WERI-Rb-1 (cell line): Measurements from ENCODE around the gene HSFX3.
A peak's percentile ranks its signal among the peaks of the same experiment; 100 is the strongest.
"Not testable (repeated sequence)": the region's sequence is repeated elsewhere in the genome, so short reads cannot be mapped to it uniquely, and the experiment has no call there.

Experiments
- DNase-seq: peaks from one replicate; pipeline ENCODE4 v3.0.0-alpha.2; 2020
- H3K27ac ChIP-seq: fragments of 250-450 bp; sonication (Bioruptor Pico); 2 replicates; pipeline ENCODE4 v1.5.1; 2020; ENCODE audit warnings: mild to moderate bottlenecking, moderate library complexity
- H3K27me3 ChIP-seq: fragments of 250-450 bp; sonication (Bioruptor Pico); 2 replicates; pipeline ENCODE4 v1.5.1; 2021; ENCODE audit warnings: mild to moderate bottlenecking, low read depth, moderate library complexity; ENCODE audit not compliant: insufficient read depth, severe bottlenecking
- H3K36me3 ChIP-seq: fragments of 250-450 bp; sonication (Bioruptor Pico); 2 replicates; pipeline ENCODE4 v1.5.1; 2020; ENCODE audit warnings: mild to moderate bottlenecking, moderate library complexity
- H3K4me3 ChIP-seq: 2 replicates; pipeline ENCODE4 v1.5.1; 2011; ENCODE audit warnings: low read depth, mild to moderate bottlenecking, control low read depth, low read length
- H3K9me3 ChIP-seq: fragments of 250-450 bp; sonication (Bioruptor Pico); 2 replicates; pipeline ENCODE4 v1.5.1; 2021; ENCODE audit warnings: mild to moderate bottlenecking, moderate library complexity; ENCODE audit not compliant: severe bottlenecking
- TF ChIP-seq, protein P1 (sequence below): IDR thresholded peaks from 2 replicates; pipeline ENCODE4 v1.5.1; 2011; ENCODE audit warnings: low read depth, mild to moderate bottlenecking, control low read depth, inconsistent platforms, low read length

Gene HSFX3

DNA sequence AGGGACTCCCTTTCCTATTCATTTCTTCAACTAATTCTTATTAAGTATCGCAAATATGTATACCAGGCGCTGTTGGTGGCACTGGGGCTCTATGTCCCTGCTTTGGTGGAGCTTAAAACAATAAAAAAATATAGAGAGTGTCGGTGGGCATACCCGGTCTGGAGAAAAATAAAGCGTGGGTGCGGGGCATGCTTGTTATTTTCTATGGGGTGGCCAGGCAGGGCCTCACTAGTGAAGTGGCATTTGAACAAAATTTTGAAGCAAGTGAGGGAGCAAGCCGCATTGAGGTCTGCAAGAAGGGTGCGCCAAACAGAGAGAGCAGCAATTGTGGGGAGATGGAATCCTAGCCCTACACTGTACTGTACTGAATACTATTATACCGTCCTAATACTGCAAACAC lies 44.1 kb downstream of the HSFX3 start:
- no peak overlapping the region; the same call in 1 of the 2 replicates for H3K4me3 ChIP-seq
- H3K36me3 ChIP-seq, result no peaks in the 10 kb centered on the region
- TF ChIP-seq, protein P1, sequence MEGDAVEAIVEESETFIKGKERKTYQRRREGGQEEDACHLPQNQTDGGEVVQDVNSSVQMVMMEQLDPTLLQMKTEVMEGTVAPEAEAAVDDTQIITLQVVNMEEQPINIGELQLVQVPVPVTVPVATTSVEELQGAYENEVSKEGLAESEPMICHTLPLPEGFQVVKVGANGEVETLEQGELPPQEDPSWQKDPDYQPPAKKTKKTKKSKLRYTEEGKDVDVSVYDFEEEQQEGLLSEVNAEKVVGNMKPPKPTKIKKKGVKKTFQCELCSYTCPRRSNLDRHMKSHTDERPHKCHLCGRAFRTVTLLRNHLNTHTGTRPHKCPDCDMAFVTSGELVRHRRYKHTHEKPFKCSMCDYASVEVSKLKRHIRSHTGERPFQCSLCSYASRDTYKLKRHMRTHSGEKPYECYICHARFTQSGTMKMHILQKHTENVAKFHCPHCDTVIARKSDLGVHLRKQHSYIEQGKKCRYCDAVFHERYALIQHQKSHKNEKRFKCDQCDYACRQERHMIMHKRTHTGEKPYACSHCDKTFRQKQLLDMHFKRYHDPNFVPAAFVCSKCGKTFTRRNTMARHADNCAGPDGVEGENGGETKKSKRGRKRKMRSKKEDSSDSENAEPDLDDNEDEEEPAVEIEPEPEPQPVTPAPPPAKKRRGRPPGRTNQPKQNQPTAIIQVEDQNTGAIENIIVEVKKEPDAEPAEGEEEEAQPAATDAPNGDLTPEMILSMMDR, result no peak
- no peaks in the 10 kb centered on the region for H3K9me3 ChIP-seq
- DNase-seq, result no peak
- H3K27me3 ChIP-seq, result peaks cover 16% of the 10 kb centered on the region
- H3K27ac ChIP-seq, result no peak overlapping the region

DNA sequence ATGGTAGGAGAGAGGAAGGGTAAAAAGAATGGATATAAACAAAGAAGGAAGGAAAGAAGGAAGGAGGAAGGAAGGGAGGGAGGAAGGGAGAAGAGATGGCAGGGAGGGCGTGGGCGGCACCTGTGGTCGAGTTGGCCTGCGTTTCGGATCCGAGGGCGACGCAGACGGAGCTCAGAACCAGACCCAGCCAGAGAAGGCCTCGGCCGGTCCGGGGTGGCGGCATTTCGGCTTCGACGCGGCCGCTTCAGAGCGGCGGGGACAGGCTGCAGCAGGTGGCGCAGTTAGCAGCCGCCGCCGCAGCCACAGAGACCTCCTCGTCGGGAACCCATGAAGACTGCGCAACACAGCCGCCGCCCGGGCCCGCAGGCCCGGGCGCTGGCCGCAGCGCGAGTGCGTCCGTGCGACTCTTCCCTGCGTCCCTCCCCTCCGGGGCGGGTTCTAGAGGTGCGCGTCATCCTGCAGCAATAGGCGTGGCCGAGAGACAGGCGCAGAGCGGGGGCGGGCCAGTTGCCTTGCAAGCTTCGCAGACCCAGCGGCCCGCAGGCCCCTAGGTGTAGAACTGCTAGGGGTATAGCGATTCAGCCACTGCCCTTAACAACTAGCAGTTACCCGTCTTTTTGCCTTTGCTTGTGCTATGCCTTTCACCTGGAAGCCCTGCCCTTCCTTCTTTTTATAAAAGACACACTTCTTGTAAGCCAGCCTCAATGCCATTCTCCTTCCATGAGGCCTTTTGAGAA lies 44.6 kb downstream of the HSFX3 start, which contains the start of gene IDS:
Gene IDS, minus strand, starts transcription at position 392 of the 737 bp plus-strand sequence. Its CDS starts 169 bp downstream, at position 223.
- H3K4me3 ChIP-seq, result peak within 1 kb of the TSS; percentile 48
- peak; percentile 87 for DNase-seq
- TF ChIP-seq, protein P1, result no peak
- H3K9me3 ChIP-seq, result no peaks in the 10 kb centered on the region
- peaks cover 16% of the 10 kb centered on the region for H3K27me3 ChIP-seq
- no peaks in the 10 kb centered on the region for H3K36me3 ChIP-seq
- no peak within 1 kb of the TSS for H3K27ac ChIP-seq

DNA sequence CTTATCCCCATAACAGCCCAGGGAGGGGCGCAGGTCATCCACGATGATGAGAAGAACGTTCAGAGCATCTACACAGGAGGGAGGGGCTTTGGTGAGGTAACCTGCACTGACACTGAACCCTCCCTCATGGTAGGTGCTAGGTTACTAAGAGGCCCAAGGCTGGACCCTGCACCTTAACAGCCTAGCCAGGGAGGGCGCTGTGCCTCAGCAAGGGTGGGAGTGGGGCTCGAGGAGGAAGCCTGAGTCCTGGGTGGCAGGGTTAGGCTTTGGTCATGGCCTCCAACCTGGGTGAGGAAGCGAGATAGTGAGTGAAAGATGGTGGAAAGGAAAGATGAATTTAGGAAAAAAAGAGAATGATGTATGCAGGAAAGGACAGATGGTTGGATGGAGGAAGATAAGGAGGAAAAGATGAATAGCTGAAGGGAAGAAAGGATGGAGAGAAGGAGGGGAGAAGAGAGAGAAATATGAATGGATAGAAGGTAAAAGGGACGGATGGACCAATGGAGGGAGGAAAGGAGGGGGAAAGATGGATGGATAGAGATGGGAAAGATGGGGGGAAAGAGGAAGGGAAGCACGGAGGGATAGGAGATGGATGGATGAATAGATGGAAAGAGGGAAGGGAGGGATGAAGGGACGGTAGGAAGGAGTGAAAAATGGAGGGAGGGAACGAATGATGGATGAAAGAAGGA lies 45.4 kb downstream of the HSFX3 start:
- Histone ChIP-seq H3K27ac (no peak overlapping the region), H3K36me3 (no peaks in the 10 kb centered on the region), H3K27me3 (peaks cover 16% of the 10 kb centered on the region), H3K4me3 (peak overlapping the region; percentile 48), H3K9me3 (no peaks in the 10 kb centered on the region)
- peak; percentile 45 for DNase-seq
- TF ChIP-seq, protein P1, result peak; percentile 52

DNA sequence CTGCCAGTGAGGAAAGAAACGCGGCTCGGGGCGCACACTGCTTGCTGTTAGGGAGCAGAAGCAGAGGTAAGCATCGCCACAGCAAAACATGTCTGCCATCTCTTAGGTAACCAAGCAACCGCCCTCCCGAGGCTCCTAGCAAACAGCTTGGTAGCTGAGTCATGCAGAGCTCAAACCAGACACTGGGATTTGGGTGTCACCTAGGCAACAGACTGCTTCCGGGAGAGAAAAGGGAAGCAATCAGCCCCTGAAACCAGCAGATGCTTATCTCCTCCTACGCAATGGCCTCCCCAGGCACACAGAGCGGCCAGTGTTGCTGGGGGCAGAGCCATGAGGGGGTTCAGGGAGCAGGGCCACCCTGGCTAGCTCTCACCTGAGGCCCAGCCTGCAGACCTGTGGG lies 46.3 kb downstream of the HSFX3 start:
- not testable (repeated sequence) for H3K36me3 ChIP-seq, DNase-seq, H3K27ac ChIP-seq, H3K4me3 ChIP-seq, H3K9me3 ChIP-seq
- peaks cover 16% of the 10 kb centered on the region for H3K27me3 ChIP-seq

DNA sequence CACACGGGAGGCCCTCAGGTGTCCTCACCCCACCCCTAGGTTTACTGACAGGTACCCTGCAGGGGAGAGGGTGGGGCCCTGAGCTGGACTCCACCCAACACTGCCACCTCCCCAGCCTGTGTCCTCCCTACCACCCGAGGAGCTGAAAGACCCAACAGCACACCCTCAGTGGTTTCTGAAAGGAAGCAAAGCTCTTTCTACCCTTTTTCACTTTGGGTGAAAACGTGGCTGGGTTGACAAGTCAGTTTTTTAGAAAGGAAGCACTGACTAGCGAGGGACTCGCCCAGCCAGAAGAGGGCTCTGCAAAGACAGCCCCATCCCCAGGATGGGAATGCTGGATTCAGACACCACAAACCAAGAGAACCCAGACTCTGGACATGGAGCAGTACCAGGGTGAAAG lies 46.8 kb downstream of the HSFX3 start:
- H3K36me3 ChIP-seq, H3K4me3 ChIP-seq, DNase-seq, H3K27ac ChIP-seq, H3K9me3 ChIP-seq: not testable (repeated sequence)
- H3K27me3 ChIP-seq, result peaks cover 15% of the 10 kb centered on the region

DNA sequence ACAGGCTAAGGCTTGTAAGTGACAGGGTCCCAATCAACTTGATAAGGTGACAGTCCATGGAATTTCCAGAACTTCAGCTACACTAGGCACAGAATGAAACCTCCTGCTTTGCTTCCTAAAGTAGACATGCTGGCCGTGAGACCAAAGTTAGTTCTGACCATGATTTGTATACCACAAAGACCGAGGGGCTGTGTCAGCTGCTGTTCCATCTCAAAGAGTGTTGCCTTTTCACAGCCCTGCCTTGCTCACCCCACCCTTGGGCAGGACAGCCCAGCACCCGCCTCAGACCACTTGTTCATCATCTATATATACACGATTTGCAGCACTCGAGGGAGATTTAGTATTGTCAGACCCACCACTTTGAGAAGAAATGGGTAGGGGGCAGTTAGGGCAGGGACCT lies 50.0 kb downstream of the HSFX3 start:
- Histone ChIP-seq H3K9me3 (no peaks in the 10 kb centered on the region), H3K4me3 (no peak overlapping the region), H3K36me3 (peaks cover 2% of the 10 kb centered on the region; the same call in 1 of the 2 replicates), H3K27ac (no peak overlapping the region), H3K27me3 (peaks cover 6% of the 10 kb centered on the region)
- TF ChIP-seq, protein P1, result no peak
- DNase-seq, result no peak
